ENCODE results near the gene ANKRD34C.
A peak's percentile ranks its signal among the peaks of the same experiment; 100 is the strongest.
"Not testable (repeated sequence)": the region's sequence is repeated elsewhere in the genome, so short reads cannot be mapped to it uniquely, and the experiment has no call there.

Gene ANKRD34C

DNA sequence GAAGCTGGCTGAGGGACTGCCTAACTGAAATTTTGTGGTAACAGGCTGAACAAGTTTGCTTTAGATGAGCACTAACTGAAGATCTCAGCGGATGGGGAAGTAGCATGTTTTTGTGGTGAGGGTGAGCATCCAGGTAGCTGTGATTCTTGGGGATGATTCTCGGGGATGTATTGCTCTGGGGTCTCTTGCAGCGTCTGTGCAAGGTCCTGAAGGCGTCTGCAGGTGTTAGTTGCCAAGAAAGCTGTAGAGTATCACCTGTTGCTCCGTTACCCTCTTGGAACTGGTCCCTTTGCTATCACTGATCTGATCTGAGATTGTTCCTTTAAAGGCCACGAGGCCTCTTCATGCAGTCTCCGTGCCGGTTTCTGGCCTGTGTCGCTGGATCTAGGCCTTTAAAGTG lies 34.3 kb downstream of the ANKRD34C start:
- TF ChIP-seq, protein P1, sequence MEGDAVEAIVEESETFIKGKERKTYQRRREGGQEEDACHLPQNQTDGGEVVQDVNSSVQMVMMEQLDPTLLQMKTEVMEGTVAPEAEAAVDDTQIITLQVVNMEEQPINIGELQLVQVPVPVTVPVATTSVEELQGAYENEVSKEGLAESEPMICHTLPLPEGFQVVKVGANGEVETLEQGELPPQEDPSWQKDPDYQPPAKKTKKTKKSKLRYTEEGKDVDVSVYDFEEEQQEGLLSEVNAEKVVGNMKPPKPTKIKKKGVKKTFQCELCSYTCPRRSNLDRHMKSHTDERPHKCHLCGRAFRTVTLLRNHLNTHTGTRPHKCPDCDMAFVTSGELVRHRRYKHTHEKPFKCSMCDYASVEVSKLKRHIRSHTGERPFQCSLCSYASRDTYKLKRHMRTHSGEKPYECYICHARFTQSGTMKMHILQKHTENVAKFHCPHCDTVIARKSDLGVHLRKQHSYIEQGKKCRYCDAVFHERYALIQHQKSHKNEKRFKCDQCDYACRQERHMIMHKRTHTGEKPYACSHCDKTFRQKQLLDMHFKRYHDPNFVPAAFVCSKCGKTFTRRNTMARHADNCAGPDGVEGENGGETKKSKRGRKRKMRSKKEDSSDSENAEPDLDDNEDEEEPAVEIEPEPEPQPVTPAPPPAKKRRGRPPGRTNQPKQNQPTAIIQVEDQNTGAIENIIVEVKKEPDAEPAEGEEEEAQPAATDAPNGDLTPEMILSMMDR (IDR thresholded peaks at IDR 0.05; ENCODE audit: low read depth, low read length) = no peak
- no peak overlapping the region for H3K4me3 ChIP-seq (replicated peaks in 1 of 2; ENCODE audit: low read depth in 2 of 2, low read length in 2 of 2)
- no peak for DNase-seq (ENCODE audit: low read depth in 2 of 2)

DNA sequence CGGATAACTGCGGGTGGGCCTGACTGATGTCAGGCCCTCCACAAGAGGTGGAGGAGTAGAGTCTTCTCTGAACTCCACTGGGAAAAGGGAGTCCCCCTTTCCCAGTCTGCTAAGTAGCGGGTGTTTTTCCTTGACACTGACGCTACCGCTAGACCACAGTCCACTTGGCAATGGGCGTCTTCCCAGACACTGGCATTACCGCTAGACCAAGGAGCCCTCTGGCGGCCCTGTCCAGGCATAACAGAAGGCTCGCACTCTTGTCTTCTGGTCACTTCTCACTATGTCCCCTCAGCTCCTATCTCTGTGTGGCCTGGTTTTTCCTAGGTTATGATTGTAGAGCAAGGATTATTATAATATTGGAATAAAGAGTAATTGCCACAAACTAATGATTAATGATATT lies 37.5 kb downstream of the ANKRD34C start:
- not testable (repeated sequence) for DNase-seq (ENCODE audit: low read depth in 2 of 2); H3K4me3 ChIP-seq (replicated peaks in 1 of 2; ENCODE audit: low read depth in 2 of 2, low read length in 2 of 2)

DNA sequence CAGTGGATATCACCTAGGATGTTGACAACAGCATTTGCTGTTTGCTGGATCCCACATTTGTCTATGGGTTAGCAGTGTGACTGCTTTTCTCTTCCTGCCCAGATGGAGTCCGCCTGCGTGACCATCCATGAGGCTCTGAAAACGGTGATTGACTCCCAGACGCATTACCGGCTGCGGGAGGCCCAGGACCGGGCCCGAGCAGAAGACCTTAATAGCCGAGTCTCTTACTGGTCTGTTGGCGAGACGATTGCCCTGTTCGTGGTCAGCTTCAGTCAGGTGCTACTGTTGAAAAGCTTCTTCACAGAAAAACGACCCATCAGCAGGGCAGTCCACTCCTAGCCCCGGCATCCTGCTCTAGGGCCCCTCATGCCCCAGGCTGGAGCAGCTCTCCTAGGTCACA lies 39.4 kb downstream of the ANKRD34C start:
- no peak overlapping the region for H3K4me3 ChIP-seq (replicated peaks in 1 of 2; ENCODE audit: low read depth in 2 of 2, low read length in 2 of 2)
- TF ChIP-seq, protein P1 (IDR thresholded peaks at IDR 0.05; ENCODE audit: low read depth, low read length) = no peak
- no peak for DNase-seq (ENCODE audit: low read depth in 2 of 2)

DNA sequence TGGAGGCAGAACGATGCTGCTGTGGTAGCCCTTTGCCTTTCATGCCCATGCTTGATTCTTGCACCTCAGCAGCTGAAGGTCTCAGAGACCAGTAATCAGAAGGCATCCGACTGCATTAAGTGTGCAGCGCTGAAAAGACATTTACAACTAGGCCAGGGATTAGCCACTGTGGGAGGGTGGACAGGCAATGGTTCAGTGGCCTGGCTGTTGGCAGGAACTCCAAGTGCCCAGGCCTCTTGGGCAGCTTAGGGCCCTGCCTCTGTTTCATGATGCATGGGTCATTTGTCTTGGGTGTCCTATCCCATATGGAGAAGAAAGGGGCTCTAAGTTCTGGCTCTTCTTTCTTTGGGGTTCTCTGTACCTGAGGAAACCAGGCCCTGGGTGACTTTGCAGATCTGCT lies 39.8 kb downstream of the ANKRD34C start:
- no peak for DNase-seq (ENCODE audit: low read depth in 2 of 2)
- no peak overlapping the region for H3K4me3 ChIP-seq (replicated peaks in 1 of 2; ENCODE audit: low read depth in 2 of 2, low read length in 2 of 2)
- TF ChIP-seq, protein P1 (IDR thresholded peaks at IDR 0.05; ENCODE audit: low read depth, low read length) = no peak

DNA sequence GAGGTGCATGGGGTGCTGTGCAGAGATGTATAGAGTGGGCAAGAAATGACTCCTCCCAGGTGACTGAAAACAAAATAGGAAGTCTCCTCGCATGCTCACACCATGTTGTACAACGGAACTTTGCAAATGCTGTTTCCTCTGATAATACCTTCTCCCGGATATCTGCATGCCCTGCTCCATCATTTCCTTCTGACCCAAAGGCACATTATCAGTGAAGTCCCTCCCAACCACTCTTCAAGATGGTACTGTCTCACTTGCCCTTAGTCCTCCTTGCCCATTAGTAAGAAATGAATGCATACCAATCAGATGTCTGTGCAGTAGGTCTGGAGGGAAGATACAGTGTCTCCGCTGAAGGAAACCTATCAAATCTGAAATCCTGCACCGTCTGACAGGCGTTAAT lies 40.4 kb downstream of the ANKRD34C start:
- DNase-seq (ENCODE audit: low read depth in 2 of 2) = no peak
- no peak overlapping the region for H3K4me3 ChIP-seq (replicated peaks in 1 of 2; ENCODE audit: low read depth in 2 of 2, low read length in 2 of 2)
- TF ChIP-seq, protein P1 (IDR thresholded peaks at IDR 0.05; ENCODE audit: low read depth, low read length) = no peak

DNA sequence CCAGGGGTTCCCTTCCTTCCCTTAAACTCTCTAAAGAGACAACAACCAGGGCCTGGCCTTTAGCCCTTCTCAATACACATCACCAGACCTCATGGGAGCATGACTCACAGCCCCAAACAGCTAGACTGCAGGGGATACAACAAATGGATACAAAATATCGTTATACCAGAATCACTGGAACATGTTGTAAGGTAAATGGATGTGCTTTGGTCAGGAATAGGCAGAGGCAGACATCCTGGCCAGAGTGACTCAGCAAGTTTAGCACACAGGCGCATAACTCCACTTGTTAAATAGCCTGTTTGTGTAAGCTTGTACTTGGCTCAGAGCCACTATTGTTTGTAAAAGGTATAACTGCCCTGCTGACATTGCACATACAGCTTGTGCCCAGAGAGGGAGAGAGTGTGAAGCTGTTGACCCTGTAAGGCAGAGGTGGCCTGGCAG lies 46.7 kb downstream of the ANKRD34C start:
- no peak overlapping the region for H3K4me3 ChIP-seq (replicated peaks in 1 of 2; ENCODE audit: low read depth in 2 of 2, low read length in 2 of 2)
- peak; percentile 81 to 95 for DNase-seq (ENCODE audit: low read depth in 2 of 2)
- TF ChIP-seq, protein P1 (IDR thresholded peaks at IDR 0.05; ENCODE audit: low read depth, low read length) = no peak
